Left kidney (tissue), 2 donors: Measurements from ENCODE around the gene RTCA. TPM values are rescaled to one million over a fixed set of nuclear protein-coding genes. Genes with fewer than 3 reads are reported as not detected.
"Not testable (repeated sequence)": the region's sequence is repeated elsewhere in the genome, so short reads cannot be mapped to it uniquely, and the experiment has no call there.

ENCODE experiments used
- DNase-seq: peaks from one replicate; pipeline ENCODE4 v3.0.0-alpha.2; 2013
- polyA plus RNA-seq: library from polyadenylated mRNA; unstranded; fragments of 120-200 nt; gene quantifications from one replicate; pipeline ENCODE4 v1.2.1, GENCODE V29; 2013; ENCODE audit not compliant: insufficient read length

Gene RTCA
- polyA plus RNA-seq, 1 donor = 35.4 TPM

DNA sequence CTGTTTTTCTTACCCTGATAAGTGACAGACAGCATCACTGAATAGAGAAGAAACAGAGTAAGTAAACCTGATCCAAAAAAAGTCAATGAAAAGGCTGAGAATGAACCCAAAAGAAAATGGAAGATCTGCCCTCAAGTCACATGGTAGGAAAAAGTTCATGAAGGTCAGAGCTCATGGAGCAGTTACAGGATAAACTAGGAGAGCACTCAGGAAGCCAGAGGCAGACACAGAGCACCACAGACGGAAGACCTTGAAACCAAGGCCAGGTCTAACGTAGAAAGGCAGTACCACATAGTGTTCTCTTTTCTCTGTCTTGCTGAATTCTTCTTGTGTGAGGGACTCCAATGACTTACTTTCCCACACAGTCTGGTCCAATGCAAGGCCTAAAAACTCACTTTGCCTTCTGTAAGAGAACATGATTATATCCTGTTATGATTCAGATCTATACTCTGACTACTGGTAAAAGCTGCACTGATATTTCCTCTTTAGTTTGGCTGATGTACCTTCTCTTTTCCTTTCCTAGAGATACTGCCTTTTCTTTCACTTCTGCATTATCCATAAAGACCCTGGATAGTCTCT lies 40.8 kb downstream of the RTCA start:
- DNase-seq = no peak

DNA sequence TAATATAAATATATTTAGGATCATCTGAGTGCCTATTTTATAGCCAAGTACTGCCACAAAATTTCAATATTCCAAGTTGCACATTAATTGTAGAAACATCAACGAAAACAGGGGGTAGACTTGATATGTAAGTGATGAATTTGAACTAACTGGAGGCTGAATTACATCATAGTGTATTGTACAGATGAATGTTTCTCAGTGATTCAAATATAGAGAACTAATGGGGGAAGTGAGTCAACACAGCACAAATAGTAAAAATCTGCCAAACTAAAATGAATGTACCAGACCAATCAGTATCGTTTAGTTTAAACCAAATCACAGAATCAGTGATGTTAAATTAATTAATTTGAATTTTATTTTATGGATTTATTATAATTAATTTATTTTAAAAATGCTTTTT lies 42.8 kb downstream of the RTCA start:
- DNase-seq = no peak

DNA sequence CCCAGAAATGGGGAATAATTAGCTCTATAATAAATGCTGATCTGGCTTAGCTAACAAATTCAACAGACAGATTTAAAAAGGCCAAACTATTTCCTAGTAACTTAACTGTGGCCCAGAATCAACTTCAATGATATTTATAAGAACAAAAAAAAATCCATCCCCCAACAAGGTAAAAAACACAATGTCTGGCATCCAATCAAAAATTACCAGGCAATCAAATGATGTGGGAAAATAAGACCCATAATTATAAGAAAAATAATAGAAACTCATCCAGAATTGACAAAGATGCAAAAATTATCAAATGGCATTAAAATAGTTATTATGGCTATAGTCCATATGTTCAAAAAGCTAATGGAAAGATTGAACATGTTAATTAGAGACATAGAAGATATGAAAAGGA lies 43.8 kb downstream of the RTCA start:
- DNase-seq = no peak

DNA sequence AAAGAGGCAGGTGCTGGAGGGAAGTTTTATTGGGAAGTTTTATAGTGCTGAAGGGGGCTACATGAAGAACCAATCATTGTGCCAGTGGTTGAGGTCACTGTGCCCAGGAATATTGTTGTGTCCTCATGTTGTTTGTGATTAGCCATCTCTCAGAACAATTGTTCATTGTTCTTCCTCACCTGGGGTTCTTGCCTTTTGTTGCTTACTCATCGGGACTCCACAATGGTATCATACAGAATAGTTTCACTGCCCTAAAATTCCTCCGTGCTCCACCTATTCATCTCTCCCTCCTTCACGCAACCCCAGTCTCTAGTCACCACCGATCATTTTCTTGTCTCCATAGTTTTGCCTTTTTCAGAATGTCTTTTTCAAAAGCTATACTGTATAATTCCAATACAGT lies 47.4 kb downstream of the RTCA start:
- no peak for DNase-seq

DNA sequence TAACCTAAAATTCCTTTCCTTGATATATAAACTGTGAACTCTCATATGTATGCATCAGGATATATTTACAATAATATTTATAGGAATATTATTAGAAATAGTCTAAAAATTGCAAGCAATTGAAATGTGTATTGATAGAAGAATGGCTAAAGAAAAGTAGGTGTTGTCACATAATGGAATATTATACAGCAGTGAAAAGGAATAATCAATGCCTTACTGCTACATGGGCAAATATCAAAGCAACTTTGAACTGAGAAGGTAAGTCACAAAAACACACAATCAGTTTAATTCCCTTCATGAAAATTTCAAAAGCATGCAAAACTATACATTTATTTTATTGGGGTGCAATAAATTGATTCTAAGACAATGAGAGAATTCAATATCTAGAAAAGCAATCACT lies 50.6 kb downstream of the RTCA start:
- no peak for DNase-seq

DNA sequence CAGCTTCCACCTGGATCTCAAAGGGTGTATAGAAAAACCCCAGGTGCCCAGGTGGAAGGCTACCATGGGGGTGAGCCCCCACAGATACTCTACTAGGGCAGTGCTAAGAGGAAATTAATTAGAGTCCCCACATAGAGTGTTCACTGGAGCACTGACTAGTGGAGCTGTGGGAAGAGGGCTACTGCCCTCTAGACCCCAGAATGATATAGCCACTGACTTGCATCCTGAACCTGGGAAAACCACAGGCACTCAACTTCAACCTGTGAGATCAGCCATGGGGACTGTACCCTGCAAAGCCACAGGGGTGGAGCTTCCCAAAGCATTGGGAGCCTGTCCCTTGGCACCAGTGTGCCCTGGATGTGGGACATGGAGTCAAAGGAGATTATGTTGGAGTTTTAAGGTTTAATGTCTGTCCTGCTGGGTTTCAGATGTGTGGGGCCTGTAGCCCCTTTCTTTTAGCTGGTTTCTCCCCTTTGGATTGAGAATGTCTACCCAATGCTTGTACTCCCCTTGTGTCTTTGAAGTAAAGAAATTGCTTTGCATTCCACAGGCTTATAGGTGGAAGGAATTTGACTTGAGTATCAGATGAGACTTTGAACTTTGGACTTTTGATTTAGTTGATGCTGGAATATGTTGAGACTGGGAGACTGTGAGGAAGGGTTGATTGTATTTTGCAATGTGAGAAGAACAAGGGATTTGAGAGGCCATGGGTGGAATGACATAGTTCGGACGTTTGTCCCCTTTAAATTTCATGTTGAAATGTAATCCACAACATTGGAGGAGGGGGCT lies 54.5 kb downstream of the RTCA start:
- DNase-seq = no peak

DNA sequence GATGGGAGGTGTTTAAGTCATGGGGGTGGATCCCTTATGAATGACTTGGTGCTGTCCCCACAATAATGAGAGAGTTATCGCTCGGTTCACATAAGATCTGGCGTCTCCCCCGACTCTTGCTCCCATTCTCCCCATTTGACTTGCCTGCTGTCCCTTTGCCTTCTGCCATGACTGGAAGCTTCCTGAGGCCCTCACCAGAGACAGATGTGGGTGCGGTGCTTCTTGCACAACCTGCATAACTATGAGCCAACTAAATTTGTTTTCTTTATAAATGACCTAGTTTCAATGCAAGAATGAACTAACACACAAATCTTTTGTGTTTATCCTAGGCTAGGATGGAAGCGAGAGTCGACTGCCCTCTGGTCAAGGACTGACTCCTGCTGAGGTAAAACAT lies 55.1 kb downstream of the RTCA start:
- DNase-seq = no peak

DNA sequence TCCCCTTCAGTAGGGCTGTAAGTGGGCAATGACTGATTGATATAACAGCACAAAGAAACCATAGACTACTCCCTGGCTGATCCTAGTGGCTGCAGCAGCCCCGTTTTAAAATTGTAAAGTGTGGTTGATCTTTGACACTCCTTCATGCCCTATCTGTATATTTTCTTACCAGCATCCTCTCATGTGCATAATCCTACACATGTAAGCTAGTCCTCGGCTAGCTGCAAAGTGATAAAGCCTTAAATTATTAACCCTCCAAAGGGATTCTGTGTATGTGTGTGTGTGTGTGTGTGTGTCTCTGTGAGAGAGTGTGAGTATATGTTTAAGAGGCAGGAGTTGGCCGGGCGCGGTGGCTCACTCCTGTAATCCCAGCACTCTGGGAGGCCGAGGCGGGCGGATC lies 55.5 kb downstream of the RTCA start:
- no peak for DNase-seq

DNA sequence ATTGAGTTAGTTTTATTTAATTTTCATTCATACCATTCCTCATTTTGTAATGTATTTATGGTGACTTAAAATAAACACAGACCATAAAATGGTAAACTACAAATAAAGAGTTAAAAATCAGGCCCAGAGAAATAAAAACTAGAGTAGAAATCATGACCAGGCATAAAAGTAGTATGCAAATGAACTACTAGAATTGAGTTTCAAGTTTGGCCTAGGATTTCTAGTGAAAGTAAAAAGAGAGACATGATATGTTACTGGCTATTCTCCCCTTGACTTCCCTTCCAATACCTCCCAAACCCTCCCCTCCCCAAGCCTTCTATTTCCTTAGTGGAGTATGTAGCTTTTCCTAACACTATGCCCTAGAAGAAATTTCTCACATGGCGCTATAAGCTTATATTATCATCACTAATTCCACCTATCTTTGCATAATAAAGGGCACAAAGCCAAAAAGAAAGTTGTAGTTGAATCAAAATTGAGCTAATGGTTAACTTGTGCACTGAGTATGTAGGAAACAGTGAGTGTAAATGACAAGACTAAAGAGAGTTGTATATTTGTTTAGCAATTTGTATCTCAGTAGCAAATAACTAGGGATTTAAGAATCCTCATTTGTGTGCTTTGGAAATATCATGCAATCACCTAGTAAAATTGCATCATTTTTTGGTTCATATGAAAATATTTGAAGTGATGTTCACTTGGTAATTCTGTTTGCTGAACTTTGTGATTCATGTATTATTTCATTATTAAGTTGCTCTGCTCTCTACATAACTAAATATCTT lies 56.6 kb downstream of the RTCA start:
- no peak for DNase-seq

DNA sequence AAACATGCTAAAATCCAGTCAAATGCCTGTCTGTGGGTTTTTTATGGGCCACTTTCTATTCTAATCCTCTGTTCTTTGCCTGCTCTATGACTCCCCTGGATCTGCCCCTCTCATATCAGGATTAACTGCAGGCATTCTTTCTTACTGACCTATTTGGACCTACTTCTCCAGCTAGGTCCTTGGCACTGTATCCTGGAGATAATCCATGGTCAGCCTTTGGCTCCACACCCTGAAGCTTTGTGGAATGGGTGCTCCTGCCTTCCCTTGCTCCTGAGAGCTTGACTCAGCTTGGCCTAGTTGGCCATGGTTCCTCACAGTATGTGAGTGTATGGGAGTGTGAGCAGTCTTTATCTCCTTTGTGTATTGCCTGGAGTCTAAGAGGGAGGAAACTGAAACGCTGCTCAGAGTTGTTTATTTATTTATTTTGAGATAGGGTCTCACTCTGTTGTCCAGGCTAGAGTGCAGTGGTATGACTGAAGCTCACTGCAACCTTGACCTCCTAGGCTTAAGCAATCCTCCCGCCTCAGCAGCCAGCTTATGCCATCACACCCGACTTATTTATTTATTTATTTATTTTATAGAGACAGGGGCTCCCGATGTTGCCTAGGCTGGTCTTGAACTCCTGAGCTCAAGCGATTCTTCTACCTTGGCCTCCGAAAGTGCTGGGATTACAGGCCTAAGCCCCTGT lies 57.5 kb downstream of the RTCA start:
- no peak for DNase-seq

DNA sequence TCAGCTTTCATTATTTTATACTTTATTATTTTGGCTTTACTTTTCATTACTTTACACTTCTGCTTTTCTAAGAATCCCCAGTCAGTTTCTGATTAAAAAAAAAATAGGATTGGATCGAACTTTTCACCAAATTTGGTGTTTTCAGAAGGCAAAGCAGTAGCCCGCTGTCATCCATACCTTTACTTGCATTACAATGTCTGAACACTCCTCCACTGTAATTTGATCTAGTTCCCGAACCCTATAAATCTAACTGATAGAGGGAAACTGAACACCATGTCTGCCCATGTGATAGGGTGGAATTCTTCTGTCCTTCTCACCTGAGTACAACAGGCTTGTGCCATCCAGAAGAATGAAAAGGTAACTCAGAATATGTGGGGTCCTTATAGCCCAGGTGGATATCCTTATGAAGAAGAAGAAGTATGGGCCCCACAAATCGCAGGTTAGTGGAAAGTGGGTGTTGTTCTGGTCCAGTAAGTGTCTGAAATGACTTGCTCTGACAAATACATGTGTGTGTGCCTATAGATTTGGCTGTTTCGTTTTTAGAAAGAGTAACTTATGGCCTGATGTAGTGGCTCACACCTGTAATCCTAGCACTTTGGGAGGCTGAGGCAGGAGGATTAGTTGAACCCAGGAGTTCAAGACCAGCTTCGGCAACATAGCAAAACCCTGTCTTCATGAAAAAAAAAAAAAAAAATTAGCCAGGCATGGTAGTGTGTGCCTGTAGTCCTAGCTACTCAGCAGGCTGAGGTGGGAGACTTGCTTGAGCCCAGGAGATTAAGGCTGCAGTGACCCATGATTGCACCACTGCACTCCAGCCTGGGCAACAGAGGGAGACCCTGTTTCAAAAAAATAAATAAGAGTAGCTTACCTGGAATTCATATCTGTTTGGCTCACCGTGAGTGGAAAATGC lies 59.7 kb downstream of the RTCA start:
- DNase-seq = peak; percentile 73

DNA sequence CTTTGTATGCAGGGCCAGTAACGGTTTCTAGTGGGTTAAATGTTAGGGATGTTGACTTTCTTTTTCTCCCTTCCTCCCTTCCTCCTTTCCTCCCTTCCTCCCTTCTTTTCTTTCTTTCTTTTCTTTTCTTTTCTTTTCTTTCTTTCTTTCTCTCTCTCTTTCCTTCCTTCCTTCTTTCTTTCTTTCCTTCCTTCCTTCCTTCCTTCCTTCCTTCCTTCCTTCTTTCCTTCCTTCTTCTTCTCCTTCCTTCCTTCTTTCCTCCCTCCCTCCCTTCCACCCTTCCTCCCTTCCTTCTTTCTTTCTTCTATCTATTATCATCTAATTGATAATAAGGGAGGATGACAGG lies 60.3 kb downstream of the RTCA start:
- DNase-seq = not testable (repeated sequence)

DNA sequence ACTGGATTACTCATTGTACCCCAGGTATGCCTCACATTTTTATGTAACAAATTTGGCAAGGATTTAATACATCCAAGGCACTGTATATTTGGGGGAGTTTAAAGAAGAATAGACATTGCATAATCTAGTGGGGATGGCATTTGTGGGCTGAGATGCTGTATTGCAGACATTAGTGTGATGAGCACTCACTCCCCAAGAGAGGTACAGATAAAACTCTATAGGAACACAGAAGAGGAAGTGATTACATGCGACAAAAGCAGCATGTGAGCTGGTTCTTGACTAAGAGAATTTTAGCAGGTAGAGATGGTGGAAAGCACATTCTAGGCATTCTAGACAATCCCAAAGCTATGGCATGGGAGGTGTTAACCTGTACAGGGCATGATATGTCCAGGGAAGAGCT lies 62.1 kb downstream of the RTCA start:
- no peak for DNase-seq

DNA sequence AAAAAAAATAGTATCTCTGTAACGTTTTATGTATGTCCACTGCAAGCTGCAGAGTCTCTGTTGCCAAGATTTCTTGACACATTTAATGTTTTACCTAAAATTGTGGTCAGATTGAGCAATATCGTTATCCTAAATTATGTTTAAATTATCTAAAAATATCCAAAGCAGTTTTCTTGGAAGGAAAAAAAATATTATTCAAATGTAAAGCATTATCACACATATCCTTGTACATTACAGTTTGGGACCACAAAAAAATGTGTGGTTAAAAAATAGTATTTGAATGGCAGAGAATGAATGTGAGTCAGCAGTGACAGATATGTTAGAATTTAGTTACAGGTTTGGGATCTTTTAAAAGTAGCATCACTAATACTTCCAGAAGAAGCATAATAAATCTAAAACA lies 65.1 kb downstream of the RTCA start:
- not testable (repeated sequence) for DNase-seq

DNA sequence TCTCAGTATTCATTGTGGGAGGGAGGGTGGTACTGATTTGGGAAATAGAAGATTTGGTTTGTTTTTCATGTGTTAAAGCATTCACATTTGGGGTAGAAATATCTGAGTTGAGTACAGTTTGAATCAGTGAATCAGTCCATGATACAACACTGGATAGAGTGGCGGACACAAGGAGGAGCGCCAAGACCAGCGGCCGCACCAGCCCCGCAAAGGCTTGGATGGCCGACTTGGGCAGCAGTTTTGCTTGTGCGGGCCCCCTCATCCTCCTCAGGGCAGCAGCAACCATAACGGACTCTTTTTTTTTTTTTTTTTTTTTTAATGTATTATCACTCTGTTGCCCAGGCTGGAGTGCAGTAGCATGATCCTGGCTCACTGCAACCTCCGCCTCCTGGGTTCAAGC lies 66.3 kb downstream of the RTCA start:
- no peak for DNase-seq

DNA sequence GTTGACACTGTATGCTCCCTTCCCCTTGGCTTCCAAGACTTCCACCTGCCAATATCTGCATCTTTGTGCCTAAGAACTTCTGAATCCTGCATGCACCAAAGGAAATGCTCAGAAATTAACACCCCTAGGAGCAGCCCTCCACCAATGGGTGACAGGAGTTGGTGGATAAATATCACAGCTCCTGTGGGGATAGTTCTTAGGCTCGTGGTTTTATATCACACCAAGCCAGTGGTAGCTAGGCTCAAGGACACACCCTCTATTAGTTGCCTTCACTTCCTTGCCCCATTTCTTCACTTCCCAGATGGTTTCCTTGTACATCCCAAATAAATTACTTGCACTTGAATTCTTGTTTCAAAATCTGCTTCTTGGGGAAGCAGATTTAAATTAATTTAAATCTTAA lies 69.4 kb downstream of the RTCA start:
- no peak for DNase-seq

DNA sequence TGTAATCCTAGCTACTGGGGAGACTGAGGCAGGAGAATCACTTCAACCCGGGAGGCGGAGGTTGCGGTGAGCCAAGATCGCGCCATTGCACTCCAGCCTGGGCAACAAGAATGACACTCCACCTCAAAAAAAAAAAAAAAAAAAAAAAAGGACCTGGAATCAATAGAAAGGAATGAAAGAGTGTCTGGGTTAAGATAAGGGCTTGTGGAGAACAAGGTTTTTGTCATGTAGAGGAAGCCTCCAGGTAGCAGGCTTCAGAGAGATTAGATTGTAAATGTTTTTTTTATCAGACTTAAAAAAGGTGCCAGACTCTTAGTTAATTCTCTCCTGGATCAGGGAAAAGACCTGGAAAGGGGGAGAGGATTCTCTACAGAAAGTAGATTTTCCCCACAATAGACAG lies 71.9 kb downstream of the RTCA start:
- not testable (repeated sequence) for DNase-seq

DNA sequence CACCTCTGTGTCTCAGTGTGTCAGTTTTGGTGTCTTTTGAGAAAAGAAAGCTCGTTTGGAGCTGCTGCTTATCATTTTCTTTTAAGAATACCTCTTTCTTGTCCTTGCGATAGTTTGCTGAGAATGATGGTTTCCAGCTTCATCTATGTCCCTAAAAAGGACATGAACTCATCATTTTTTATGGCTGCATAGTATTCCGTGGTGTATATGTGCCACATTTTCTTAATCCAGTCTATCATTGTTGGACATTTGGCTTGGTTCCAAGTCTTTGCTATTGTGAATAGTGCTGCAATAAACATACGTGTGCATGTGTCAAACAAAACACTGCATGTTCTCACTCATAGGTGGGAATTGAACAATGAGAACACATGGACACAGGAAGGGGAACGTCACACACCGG lies 73.7 kb downstream of the RTCA start:
- not testable (repeated sequence) for DNase-seq

DNA sequence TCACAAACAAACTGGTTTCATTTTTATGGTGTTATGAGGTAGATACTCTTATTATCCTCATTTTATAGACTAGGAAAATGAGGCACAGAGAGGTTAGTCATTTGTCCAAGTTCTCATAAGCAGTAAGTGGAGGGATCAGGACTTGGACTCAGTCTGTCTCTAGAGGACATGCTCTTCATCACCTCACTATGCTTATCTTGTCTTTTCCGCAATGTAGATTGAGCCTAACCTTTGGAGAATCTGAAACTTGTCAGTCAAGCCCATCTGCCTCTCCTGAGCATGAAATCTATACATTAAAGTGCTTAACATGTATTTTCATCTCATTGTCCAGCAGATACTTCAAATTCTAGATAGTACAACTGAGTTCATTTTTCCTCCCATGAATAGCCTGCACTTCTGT lies 74.5 kb downstream of the RTCA start:
- DNase-seq = no peak

DNA sequence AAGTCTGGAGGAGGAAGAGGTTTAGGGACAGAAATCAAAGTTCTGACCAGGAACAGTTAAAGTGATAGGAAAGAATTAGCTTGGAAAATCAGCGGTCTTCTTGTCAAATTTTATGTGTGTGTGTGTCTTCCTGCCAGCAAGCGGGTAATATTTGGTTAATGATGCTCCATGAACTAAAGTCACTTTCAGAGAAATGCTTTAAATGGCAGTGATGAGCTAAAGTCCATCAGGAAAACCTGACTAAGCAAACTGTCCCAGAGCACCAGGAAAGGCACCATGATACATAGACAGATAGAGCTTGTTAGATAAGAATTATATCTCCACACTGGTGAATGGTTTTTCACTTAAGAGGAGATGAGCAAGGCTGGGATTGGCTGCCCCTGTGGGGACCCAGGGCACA lies 76.3 kb downstream of the RTCA start:
- no peak for DNase-seq
